Liver (tissue), 9 donors: Measurements from ENCODE around the gene RAPSN. TPM values are rescaled to one million over a fixed set of nuclear protein-coding genes. Genes with fewer than 3 reads are reported as not detected.

Experiments used
- DNase-seq: peaks from one replicate; pipeline ENCODE4 v3.0.0-alpha.2; 2017; ENCODE audit warnings: low spot score
- H3K27ac ChIP-seq, 2 donors: one replicate each; pipeline ENCODE4 v1.7.0; 2013; ENCODE audit warnings: inconsistent platforms in 2 of 2, low read length in 2 of 2, control low read depth in 1 of 2, low read depth in 1 of 2, mild to moderate bottlenecking in 1 of 2
- H3K27me3 ChIP-seq, 4 donors: one replicate each; pipeline versions ENCODE4 v1.6.1 to v1.7.0; 2013; ENCODE audit warnings: low read length in 3 of 4, inconsistent platforms in 1 of 4, mild to moderate bottlenecking in 1 of 4, moderate library complexity in 1 of 4; ENCODE audit not compliant: control insufficient read depth in 4 of 4, insufficient read depth in 4 of 4
- H3K36me3 ChIP-seq, 4 donors: one replicate each; pipeline versions ENCODE4 v1.6.1 to v1.7.0; 2013; ENCODE audit warnings: low read length in 3 of 4, mild to moderate bottlenecking in 3 of 4, low read depth in 1 of 4, moderate library complexity in 1 of 4; ENCODE audit not compliant: control insufficient read depth in 4 of 4, insufficient read depth in 3 of 4
- H3K4me1 ChIP-seq, 4 donors: one replicate each; pipeline versions ENCODE4 v1.6.1 to v1.7.0; 2013; ENCODE audit warnings: low read length in 3 of 4, mild to moderate bottlenecking in 3 of 4, moderate library complexity in 1 of 4; ENCODE audit not compliant: control insufficient read depth in 4 of 4, insufficient read depth in 4 of 4
- H3K4me3 ChIP-seq, 3 donors: one replicate each; pipeline versions ENCODE4 v1.6.1 to v1.7.0; 2013; ENCODE audit warnings: low read length in 3 of 3, control low read depth in 1 of 3, low read depth in 1 of 3, mild to moderate bottlenecking in 1 of 3
- H3K9ac ChIP-seq, 2 donors: one replicate each; pipeline ENCODE4 v1.7.0; 2013; ENCODE audit warnings: low read length in 2 of 2, mild to moderate bottlenecking in 2 of 2, moderate library complexity in 2 of 2, control low read depth in 1 of 2, low read depth in 1 of 2
- H3K9me3 ChIP-seq, 4 donors: one replicate each; pipeline versions ENCODE4 v1.6.1 to v1.7.0; 2013; ENCODE audit warnings: low read length in 3 of 4; ENCODE audit not compliant: control insufficient read depth in 4 of 4
- EGR1 ChIP-seq, 2 donors: IDR thresholded peaks; 2 replicates each; pipeline ENCODE4 v1.6.1; 2016 to 2018; ENCODE audit warnings: antibody characterized with exemption in 2 of 2, low read depth in 2 of 2
- FOXA1 ChIP-seq: IDR thresholded peaks from 2 replicates; pipeline ENCODE4 v1.6.1; 2016; ENCODE audit warnings: antibody characterized with exemption
- FOXA2 ChIP-seq: IDR thresholded peaks from 2 replicates; pipeline ENCODE4 v1.6.1; 2016; ENCODE audit warnings: antibody characterized with exemption
- GABPA ChIP-seq, 2 donors: IDR thresholded peaks in 1 of 2; conservative IDR thresholded peaks in 1 of 2; 2 replicates each; pipeline ENCODE4 v1.6.1; 2016; ENCODE audit warnings: antibody characterized with exemption in 2 of 2, mild to moderate bottlenecking in 1 of 2, moderate library complexity in 1 of 2
- HNF4A ChIP-seq, 2 donors: conservative IDR thresholded peaks; 2 replicates each; pipeline ENCODE4 v1.6.1; 2016; ENCODE audit warnings: antibody characterized with exemption in 2 of 2, mild to moderate bottlenecking in 2 of 2
- HNF4G ChIP-seq: IDR thresholded peaks from 2 replicates; pipeline ENCODE4 v1.6.1; 2016; ENCODE audit warnings: antibody characterized with exemption
- JUND ChIP-seq, 2 donors: IDR thresholded peaks; 2 replicates each; pipeline ENCODE4 v1.6.1; 2016; ENCODE audit warnings: antibody characterized with exemption in 2 of 2
- NR2F2 ChIP-seq: IDR thresholded peaks from 2 replicates; pipeline ENCODE4 v1.6.1; 2016; ENCODE audit warnings: antibody characterized with exemption
- RAD21 ChIP-seq, 2 donors: IDR thresholded peaks; 2 replicates each; pipeline ENCODE4 v1.6.1; 2016; ENCODE audit warnings: antibody characterized with exemption in 2 of 2, mild to moderate bottlenecking in 2 of 2
- RXRA ChIP-seq, 2 donors: IDR thresholded peaks; 2 replicates each; pipeline ENCODE4 v1.6.1; 2017 to 2018; ENCODE audit warnings: antibody characterized with exemption in 2 of 2, mild to moderate bottlenecking in 1 of 2
- SP1 ChIP-seq: IDR thresholded peaks from 2 replicates; pipeline ENCODE4 v1.6.1; 2018; ENCODE audit warnings: antibody characterized with exemption, mild to moderate bottlenecking
- TAF1 ChIP-seq: conservative IDR thresholded peaks from 2 replicates; pipeline ENCODE4 v1.6.1; 2016; ENCODE audit warnings: antibody characterized with exemption, mild to moderate bottlenecking
- YY1 ChIP-seq: IDR thresholded peaks from 2 replicates; pipeline ENCODE4 v1.6.1; 2016; ENCODE audit warnings: antibody characterized with exemption, mild to moderate bottlenecking
- WGBS: extraction: QIAGEN DNeasy Blood & Tissue Kit; methylation state at CpG from one replicate; pipeline ENCODE4 v1.1.7; 2013; 5-methylcytosine and 5-hydroxymethylcytosine counted together
- polyA plus RNA-seq, 2 donors: library from polyadenylated mRNA; stranded (reverse) in 1 of 2; unstranded in 1 of 2; fragments of 200-250 nt in 1 of 2; fragments of >200 nt in 1 of 2; fragmentation: Nextera tagmentation in 1 of 2; extraction: Ambion mirVana in 1 of 2; gene quantifications; one replicate each; pipeline versions ENCODE4 v1.2.1 to v1.2.3, GENCODE V29; 2013 to 2015
- total RNA-seq, 2 donors: library from RNA; depleted of rRNA; stranded (reverse); fragments of >200 nt; gene quantifications; one replicate each; pipeline ENCODE4 v1.2.3, GENCODE V29; 2014
- TF ChIP-seq, protein P1 (sequence below): IDR thresholded peaks from 2 replicates; pipeline ENCODE4 v1.6.1; 2016; ENCODE audit warnings: antibody characterized with exemption
- TF ChIP-seq, protein P2 (sequence below): IDR thresholded peaks from 2 replicates; pipeline ENCODE4 v1.6.1; 2016; ENCODE audit warnings: antibody characterized with exemption, mild to moderate bottlenecking
- TF ChIP-seq, protein P3 (sequence below): fragments of 150-350 bp; IDR thresholded peaks from 2 replicates; pipeline ENCODE4 v1.5.1; 2017; ENCODE audit warnings: improper control_type of control experiment, low read depth, low read length; ENCODE audit not compliant: missing input control
- TF ChIP-seq, protein P4 (sequence below): IDR thresholded peaks from 2 replicates; pipeline ENCODE4 v1.6.1; 2016; ENCODE audit warnings: antibody characterized with exemption
- TF ChIP-seq, protein P5 (sequence below): IDR thresholded peaks from 2 replicates; pipeline ENCODE4 v1.6.1; 2016; ENCODE audit warnings: antibody characterized with exemption
- donor health status: healthy.
- donor health status: healthy.
- donor health status: healthy.
- donor health status: healthy.
- donor health status: healthy.

The RAPSN gene
- total and polyA plus RNA-seq, 4 donors: 0.12 to 0.59 (median 0.28) TPM; not detected in 1

DNA sequence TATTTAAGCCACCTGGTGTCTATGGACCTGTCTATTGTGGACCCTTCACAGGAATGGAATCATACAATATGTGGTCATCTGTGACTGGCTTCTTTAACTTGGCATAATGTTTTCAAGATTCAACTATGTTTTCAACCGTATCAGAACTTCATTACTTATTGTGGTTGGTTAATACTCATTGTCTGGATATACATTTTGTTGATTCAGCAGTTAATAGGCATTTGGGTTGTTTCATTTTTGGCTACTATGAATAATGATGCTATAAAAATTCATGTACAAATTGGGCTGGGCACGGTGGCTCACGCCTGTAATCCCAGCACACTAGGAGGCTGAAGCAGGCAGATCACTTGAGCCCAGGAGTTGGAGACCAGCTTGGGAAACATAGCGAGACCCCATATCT, 2.5 kb upstream of the RAPSN start:
- H3K27me3 ChIP-seq: no peaks in the 10 kb centered on the region
- peaks cover 0 to 14% (median 7%) of the 10 kb centered on the region in 4 donors for H3K4me1 ChIP-seq
- no peaks in the 10 kb centered on the region for H3K36me3 ChIP-seq
- 94% methylated on average over 4 of the region's 4 CpGs for WGBS
- no peaks in the 10 kb centered on the region for H3K9me3 ChIP-seq
- no peak overlapping the region for H3K4me3 ChIP-seq
- TF ChIP-seq HNF4G (no peak), HNF4A (conservative IDR thresholded peaks at IDR 0.05) (no peak), FOXA1 (no peak), TAF1 (no peak), JUND (IDR thresholded peaks at IDR 0.05) (no peak), RAD21 (IDR thresholded peaks at IDR 0.05) (no peak), NR2F2 (no peak), GABPA (IDR thresholded peaks at IDR 0.05 in 1 of 2, conservative IDR thresholded peaks at IDR 0.05 in 1 of 2) (no peak), RXRA (IDR thresholded peaks at IDR 0.05) (no peak)
- H3K27ac ChIP-seq: no peak overlapping the region
- H3K9ac ChIP-seq: no peak overlapping the region
- no peak for DNase-seq

DNA sequence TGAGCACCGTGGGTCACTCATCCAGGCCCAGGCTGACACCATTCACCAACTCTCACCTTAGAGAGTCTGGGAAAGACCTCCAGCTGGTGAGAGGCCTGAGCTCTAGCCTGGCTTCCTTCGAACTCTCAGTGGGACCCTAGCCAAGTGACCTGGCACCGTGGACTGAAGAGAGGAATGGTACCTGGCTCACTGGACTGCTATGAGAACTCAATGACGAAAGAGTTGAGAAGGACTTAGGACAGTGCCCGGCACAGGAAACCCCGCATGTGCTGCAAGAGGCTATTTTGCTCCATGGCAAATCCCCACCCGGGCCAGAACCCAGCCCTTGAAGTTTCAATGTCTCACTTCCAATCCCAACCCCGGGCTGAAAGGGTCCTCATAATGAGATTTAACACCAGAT, 605 bp upstream of the RAPSN start:
- no peak for DNase-seq
- H3K4me3 ChIP-seq: no peak overlapping the region
- H3K9me3 ChIP-seq: no peaks in the 10 kb centered on the region
- H3K27ac ChIP-seq: no peak overlapping the region
- TF ChIP-seq NR2F2 (no peak), RXRA (IDR thresholded peaks at IDR 0.05) (peak; percentile 30 to 51), FOXA2 (no peak), JUND (IDR thresholded peaks at IDR 0.05) (no peak), SP1 (peak; percentile 28), YY1 (no peak), GABPA (IDR thresholded peaks at IDR 0.05 in 1 of 2, conservative IDR thresholded peaks at IDR 0.05 in 1 of 2) (no peak), RAD21 (IDR thresholded peaks at IDR 0.05) (no peak), HNF4G (no peak), EGR1 (IDR thresholded peaks at IDR 0.05; ENCODE audit: low read depth in 2 of 2) (no peak), TAF1 (no peak), FOXA1 (no peak), HNF4A (conservative IDR thresholded peaks at IDR 0.05) (peak; percentile 65 to 68)
- TF ChIP-seq, protein P1, sequence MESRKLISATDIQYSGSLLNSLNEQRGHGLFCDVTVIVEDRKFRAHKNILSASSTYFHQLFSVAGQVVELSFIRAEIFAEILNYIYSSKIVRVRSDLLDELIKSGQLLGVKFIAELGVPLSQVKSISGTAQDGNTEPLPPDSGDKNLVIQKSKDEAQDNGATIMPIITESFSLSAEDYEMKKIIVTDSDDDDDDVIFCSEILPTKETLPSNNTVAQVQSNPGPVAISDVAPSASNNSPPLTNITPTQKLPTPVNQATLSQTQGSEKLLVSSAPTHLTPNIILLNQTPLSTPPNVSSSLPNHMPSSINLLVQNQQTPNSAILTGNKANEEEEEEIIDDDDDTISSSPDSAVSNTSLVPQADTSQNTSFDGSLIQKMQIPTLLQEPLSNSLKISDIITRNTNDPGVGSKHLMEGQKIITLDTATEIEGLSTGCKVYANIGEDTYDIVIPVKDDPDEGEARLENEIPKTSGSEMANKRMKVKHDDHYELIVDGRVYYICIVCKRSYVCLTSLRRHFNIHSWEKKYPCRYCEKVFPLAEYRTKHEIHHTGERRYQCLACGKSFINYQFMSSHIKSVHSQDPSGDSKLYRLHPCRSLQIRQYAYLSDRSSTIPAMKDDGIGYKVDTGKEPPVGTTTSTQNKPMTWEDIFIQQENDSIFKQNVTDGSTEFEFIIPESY: no peak
- TF ChIP-seq, protein P2, sequence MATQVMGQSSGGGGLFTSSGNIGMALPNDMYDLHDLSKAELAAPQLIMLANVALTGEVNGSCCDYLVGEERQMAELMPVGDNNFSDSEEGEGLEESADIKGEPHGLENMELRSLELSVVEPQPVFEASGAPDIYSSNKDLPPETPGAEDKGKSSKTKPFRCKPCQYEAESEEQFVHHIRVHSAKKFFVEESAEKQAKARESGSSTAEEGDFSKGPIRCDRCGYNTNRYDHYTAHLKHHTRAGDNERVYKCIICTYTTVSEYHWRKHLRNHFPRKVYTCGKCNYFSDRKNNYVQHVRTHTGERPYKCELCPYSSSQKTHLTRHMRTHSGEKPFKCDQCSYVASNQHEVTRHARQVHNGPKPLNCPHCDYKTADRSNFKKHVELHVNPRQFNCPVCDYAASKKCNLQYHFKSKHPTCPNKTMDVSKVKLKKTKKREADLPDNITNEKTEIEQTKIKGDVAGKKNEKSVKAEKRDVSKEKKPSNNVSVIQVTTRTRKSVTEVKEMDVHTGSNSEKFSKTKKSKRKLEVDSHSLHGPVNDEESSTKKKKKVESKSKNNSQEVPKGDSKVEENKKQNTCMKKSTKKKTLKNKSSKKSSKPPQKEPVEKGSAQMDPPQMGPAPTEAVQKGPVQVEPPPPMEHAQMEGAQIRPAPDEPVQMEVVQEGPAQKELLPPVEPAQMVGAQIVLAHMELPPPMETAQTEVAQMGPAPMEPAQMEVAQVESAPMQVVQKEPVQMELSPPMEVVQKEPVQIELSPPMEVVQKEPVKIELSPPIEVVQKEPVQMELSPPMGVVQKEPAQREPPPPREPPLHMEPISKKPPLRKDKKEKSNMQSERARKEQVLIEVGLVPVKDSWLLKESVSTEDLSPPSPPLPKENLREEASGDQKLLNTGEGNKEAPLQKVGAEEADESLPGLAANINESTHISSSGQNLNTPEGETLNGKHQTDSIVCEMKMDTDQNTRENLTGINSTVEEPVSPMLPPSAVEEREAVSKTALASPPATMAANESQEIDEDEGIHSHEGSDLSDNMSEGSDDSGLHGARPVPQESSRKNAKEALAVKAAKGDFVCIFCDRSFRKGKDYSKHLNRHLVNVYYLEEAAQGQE: peak; percentile 60
- TF ChIP-seq, protein P3, sequence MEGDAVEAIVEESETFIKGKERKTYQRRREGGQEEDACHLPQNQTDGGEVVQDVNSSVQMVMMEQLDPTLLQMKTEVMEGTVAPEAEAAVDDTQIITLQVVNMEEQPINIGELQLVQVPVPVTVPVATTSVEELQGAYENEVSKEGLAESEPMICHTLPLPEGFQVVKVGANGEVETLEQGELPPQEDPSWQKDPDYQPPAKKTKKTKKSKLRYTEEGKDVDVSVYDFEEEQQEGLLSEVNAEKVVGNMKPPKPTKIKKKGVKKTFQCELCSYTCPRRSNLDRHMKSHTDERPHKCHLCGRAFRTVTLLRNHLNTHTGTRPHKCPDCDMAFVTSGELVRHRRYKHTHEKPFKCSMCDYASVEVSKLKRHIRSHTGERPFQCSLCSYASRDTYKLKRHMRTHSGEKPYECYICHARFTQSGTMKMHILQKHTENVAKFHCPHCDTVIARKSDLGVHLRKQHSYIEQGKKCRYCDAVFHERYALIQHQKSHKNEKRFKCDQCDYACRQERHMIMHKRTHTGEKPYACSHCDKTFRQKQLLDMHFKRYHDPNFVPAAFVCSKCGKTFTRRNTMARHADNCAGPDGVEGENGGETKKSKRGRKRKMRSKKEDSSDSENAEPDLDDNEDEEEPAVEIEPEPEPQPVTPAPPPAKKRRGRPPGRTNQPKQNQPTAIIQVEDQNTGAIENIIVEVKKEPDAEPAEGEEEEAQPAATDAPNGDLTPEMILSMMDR: no peak
- TF ChIP-seq, protein P4, sequence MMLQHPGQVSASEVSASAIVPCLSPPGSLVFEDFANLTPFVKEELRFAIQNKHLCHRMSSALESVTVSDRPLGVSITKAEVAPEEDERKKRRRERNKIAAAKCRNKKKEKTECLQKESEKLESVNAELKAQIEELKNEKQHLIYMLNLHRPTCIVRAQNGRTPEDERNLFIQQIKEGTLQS: no peak
- TF ChIP-seq, protein P5, sequence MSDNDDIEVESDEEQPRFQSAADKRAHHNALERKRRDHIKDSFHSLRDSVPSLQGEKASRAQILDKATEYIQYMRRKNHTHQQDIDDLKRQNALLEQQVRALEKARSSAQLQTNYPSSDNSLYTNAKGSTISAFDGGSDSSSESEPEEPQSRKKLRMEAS: no peak
- no peaks in the 10 kb centered on the region for H3K36me3 ChIP-seq
- WGBS: 42% methylated on average over 8 of the region's 8 CpGs
- no peaks in the 10 kb centered on the region for H3K27me3 ChIP-seq
- H3K9ac ChIP-seq: no peak overlapping the region
- H3K4me1 ChIP-seq: peaks cover 0 to 11% (median 5%) of the 10 kb centered on the region in 4 donors
